ENCODE measurements around the gene COL15A1.
"Not testable (repeated sequence)": the region's sequence is repeated elsewhere in the genome, so short reads cannot be mapped to it uniquely, and the experiment has no call there.

COL15A1 gene

GRCh38 chr9:98997604-98998003 is 53.9 kb downstream of the COL15A1 start:
- DNase-seq, result no peak

- DNase-seq, result no peak
Measured at GRCh38 chr9:98998441-98999151, 54.9 kb downstream of the COL15A1 start.

- no peak for DNase-seq
Measured at GRCh38 chr9:98999152-98999525, 55.4 kb downstream of the COL15A1 start.

GRCh38 chr9:99000476-99001395 is 57.0 kb downstream of the COL15A1 start:
- DNase-seq, result peak; percentile 46

GRCh38 chr9:99001892-99002291 is 58.2 kb downstream of the COL15A1 start:
- DNase-seq, result no peak

GRCh38 chr9:99002706-99003105 is 59.0 kb downstream of the COL15A1 start:
- DNase-seq, result no peak

- DNase-seq, result no peak
Measured at GRCh38 chr9:99003308-99003707, 59.6 kb downstream of the COL15A1 start.

- DNase-seq, result no peak
Measured at GRCh38 chr9:99004115-99004514, 60.4 kb downstream of the COL15A1 start.

- no peak for DNase-seq
Measured at GRCh38 chr9:99004717-99005460, 61.2 kb downstream of the COL15A1 start.

GRCh38 chr9:99005651-99006050 is 61.9 kb downstream of the COL15A1 start:
- DNase-seq, result no peak

GRCh38 chr9:99006511-99006910 is 62.8 kb downstream of the COL15A1 start:
- no peak for DNase-seq

- no peak for DNase-seq
Measured at GRCh38 chr9:99006979-99007378, 63.3 kb downstream of the COL15A1 start.

GRCh38 chr9:99008203-99008602 is 64.5 kb downstream of the COL15A1 start:
- no peak for DNase-seq

- not testable (repeated sequence) for DNase-seq
Measured at GRCh38 chr9:99010393-99010792, 66.7 kb downstream of the COL15A1 start.

- no peak for DNase-seq
Measured at GRCh38 chr9:99011161-99011709, 67.5 kb downstream of the COL15A1 start.

- DNase-seq, result no peak
Measured at GRCh38 chr9:99012957-99013512, 69.3 kb downstream of the COL15A1 start.

- DNase-seq, result no peak
Measured at GRCh38 chr9:99013550-99013949, 69.8 kb downstream of the COL15A1 start.

- DNase-seq, result no peak
Measured at GRCh38 chr9:99015448-99015847, 71.7 kb downstream of the COL15A1 start.

- DNase-seq, result no peak
Measured at GRCh38 chr9:99015890-99016289, 72.2 kb downstream of the COL15A1 start.

GRCh38 chr9:99016681-99017387 is 73.1 kb downstream of the COL15A1 start:
- DNase-seq, result no peak

- DNase-seq, result no peak
Measured at GRCh38 chr9:99018653-99019052, 74.9 kb downstream of the COL15A1 start.
